HG03097 (cell line): Measurements from ENCODE around the gene ATXN10.

ENCODE experiments used
- ATAC-seq: cut with Tn5 transposase; IDR thresholded peaks from one replicate; pipeline ENCODE4 v1.9.1; 2021; ENCODE audit not compliant: unreplicated experiment, low FRiP score

ATXN10 gene

DNA sequence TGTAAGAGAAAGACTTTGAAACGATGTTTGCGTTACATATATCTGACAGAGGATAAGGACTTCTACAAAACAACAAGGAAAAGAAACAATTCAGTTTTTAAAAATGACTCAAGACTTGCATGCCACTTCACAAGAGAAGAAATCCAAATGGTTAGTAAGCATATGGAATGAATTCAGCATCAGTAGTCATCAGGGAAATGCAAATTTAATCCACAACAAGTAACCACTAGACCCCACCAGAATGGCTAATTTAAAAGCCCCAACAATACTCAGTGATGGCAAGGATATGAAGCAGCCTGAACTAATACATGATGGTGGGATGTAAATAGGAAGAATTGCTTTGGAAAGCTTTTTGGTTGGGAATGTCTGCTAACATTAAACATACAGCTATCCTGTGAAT lies 142.6 kb downstream of the ATXN10 start:
- no peak for ATAC-seq

DNA sequence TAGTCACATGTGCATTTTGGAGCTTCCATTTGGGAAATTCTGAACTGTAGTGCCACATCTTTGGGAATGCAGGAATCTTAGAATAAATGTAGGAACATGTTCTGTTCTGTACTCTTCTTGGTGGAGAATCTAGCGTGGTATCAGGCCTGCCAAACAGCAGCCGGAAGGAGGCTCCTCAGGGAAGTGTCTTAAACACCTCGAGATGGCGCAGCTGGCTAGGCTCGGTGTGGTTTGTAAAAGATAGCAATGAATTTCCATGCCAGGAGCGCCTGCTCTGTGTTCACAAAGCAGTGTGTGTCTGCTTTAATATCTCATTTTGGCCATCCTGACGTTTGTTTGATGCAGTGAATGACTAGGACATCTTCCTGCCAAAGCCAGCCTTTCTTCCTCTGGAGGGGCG lies 145.1 kb downstream of the ATXN10 start:
- no peak for ATAC-seq

DNA sequence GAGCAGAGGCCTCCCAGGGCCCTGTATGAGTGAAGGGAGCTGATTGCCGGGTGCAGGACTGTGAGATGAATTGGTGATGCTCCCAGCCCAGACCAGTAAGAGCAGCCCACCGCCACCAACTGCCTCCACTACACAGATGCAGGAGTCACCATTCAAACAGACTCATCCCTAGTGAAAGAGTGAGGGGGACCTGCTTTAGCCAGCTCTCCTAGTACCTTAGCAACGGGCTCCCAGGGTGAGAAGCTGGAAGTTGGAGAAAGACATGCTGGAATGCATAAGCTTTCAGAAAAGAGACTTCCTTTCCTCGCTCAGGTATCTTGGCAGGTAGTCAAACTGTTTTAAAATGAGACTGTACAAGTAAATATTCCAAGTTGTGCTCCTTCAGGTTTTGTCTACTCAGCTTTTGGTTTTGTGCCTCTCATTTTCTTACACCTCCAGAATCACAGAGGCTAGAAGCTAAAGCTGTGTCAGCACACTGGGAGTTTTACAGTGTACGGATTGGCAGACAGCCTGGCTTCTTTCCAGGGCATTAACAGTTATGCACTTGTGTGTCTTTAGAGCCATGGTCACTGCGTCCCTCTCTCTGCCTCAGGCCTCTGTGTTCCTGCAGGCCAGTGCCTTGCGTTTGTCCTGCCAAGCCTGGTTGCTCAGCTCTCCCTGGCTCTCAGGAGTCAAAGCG lies 146.2 kb downstream of the ATXN10 start:
- no peak for ATAC-seq

DNA sequence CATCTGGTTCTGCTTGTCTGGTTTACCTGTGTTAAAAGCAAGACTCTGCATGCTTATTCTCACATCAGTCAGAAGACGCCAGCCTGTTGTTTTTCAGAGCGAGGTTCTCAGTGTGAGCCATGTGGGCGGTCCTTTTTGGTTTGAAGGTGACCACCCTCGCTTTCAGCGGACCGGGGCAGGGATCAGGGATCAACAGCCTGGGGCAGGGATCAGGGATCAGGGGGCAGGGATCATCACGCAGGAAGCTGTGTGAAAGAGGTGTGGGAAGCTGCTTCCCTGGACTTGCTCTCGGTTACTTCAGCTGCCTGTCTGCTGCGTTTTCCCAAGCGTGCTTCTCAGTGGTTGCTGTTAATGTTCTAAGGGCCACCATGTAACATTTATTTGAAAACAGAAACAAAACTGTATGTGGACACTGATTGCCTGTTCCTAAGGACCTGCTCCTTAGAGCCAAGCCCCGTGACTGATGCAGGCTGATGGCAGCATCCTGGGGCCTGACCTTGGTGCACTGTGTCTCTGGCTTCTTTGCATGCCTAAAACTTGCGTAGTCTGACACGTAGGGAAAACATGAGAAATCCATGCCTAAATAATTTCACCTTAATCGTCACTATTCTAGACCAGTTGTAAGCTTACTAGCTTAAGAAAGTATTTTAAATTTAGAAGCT lies 146.9 kb downstream of the ATXN10 start:
- ATAC-seq: no peak

DNA sequence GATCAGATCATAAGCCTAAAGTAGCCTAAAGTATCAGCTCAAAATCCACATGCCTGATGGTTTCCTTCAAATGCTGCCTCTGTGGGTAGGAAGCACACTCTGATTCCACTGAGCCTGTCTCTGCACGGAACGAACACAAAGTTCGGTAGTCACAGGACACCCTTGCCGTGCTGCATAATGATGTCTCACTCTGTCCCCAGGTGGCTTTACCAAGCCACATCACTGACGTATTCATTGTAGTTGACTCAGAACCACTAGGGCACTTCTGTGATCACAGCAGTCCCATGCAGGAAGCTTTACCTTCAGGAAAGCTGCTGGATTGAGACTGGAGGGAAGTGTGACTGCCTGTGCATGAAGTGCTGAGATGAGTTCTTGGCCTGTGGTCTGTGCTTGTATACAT lies 147.7 kb downstream of the ATXN10 start:
- ATAC-seq: no peak

DNA sequence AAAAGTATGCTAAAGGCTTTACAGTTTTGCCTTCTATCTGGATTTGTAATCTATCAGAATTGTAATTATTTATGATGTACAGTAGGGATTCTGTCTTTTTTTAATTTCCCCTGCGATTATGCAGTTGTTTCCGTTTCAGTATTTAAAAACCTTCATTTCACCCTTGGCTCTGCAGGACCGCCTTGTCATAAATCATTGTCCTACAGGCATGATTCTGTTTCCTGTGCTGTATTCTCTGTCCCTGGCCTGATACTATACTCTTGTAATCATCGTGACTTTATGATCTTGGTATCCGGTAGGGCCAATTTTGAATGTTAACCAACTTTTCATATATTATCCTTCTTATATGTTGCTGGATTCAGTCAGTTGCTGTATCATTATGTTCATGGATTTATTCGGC lies 151.7 kb downstream of the ATXN10 start:
- no peak for ATAC-seq

DNA sequence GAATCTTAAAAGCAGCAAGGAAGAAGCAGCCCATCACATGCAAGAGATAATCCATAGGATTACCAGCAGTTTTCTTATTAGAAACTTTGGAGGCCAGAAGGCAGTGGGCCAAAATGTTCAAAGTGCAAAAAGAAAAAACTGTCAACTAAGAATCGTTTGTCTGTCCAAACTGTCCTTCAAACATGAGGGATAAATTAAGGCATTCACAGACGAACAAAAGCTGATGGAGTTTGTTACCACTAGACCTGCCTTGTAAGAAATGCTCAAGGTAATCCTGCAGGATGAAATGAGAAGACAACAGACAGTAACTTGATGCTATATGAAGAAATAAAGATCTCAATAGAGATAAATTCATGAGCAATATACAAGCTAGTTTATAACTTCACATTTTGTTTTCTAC lies 154.9 kb downstream of the ATXN10 start:
- no peak for ATAC-seq

DNA sequence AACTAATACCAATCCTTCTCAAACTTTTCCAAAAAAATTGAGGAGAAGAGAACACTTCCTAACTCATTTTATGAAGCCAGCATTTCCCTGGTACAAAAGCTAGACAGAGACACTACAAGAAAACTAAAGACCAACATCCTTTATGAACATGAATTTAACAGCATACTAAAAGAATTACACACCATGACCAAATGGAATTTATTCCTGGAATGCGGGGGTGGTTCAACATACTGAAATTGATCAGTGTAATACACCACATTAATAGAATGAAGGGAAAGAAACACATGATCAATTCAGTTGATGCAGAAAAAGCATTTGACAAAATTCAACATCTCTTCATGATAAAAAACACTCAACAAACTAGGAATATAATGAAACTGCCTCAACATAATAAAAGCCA lies 157.2 kb downstream of the ATXN10 start:
- ATAC-seq: no peak

DNA sequence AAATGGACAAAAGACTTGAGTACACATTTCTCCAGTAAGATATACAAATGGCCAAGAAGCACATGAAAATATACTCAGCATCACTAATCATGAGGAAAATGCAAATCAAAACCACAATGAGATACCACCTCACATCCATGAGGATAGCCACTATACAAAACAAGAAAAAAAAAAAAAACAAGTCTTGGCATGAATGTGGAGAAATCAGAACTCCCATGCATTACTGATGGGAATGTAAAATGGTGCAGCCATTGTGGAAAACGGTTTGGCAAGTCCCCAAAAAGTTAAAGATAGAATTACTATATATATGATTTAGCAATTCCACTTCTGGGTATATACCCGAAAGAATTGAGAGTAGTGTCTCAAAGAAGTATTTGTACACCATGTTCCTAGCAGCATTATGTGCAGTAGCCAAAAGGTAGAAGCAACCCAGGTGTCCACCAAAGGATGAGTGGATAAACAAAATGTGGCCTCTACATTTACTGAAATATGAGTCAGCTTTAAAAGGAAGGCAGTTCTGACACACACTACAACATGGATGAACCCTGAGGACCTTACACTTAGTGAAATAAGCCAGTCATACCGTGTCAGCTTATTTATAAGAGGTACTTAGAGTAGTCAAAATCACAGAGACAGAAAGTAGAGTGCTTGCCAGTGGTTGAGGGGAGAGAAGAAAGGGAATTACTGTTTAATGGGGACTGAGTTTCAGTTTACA lies 159.1 kb downstream of the ATXN10 start:
- no peak for ATAC-seq

DNA sequence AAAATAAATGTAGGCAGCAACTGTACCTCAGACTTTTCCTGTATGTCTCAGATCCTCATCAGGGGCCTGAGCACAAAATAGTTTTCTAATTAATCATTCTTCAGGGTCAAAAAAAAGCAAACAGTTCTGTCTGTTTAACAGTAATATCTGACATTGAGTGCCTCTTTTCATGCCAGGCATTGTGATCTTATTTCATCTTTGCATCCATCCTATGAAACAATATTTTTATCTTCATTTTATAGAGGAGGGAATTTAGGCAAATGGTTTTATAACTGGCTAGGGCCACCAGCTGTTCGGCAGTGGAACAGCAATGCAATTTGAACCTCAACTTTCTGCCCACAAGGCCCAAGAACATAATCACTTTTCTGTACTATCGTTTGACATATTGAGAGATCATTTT lies 159.8 kb downstream of the ATXN10 start:
- no peak for ATAC-seq

DNA sequence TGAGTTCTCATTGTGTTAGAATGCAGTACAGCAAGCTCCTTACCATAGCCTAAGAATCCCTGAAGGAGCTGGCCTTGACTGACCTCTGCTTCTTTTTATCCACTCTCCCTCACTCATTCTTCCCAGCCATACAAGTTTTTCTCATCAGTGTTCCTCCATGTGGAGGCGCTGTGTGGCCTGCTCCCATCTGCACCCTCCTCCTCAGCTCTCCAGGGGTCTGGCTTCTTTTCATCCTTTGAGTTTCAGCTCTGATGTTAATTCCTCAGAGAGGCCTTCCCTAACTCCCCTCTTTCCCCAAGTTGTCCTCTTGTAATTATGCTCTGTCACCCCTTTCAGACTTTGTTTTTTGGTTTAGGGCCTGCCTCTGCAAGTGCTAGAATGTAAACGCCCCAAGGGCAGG lies 160.5 kb downstream of the ATXN10 start:
- ATAC-seq: no peak

DNA sequence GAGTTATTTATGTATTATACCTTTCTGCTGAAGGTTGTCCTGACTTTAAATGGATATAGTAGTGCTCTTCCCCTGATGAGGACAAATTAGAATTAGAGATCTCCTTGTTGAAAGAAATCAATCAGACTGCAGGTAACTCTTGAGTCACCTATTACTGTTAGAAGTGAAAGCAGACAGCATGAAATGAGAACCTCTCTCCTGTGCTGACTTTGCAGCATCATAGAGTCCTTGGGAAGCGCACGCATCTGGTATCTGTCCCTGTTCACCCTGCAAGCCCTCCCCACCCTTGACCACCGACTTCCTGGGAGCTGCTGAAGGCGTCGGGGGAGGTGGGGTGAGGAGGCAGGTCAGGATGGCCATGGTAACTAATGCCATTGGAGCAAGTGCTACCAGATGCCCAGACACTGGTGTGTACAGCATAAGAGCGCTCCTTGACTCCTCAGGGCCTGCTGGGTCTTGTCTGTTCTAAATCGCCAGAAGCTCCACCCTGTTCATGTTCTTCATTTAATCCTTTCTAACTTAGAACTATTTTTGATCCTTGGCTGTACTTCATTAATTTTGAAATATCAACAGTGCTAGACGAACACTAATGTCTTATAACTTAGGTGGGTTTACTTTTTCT lies 161.4 kb downstream of the ATXN10 start:
- ATAC-seq: no peak

DNA sequence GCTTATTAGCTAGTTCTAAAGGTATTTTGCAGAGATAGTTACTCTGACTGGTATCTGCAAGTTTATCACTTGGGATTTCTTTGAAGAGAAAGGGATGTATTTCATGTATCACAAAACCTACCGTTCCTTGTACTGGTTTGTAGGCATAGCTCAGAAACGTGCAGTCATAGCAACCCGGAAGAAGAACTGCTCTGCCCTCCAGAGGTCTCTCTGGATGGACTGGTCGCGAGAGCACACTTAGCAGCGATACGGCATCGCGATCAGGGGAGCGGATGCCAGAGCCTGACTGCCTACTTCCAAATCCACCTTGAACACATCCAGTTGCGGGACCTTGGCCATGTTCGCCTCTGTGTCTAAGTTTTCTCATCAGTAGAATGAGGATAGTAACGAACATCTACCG lies 162.0 kb downstream of the ATXN10 start:
- no peak for ATAC-seq

DNA sequence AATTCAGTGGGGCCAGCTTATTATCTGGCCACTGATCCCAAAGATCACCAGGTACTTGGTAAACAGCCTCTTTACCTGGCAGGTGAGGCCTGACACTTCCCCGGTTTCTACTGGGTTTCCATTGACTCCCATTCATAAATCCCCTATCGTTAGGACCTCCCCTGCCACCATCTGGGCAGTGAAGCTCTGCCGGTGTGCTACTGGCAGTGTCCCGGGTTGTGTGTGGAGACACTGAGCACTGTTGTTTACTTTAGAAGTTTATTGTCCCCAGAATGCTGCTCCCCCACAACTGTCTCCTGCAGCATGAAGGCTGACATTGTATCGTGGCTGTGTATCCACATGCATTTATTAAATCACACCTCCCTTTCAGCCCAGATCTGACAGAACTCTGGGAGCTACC lies 162.6 kb downstream of the ATXN10 start:
- no peak for ATAC-seq

DNA sequence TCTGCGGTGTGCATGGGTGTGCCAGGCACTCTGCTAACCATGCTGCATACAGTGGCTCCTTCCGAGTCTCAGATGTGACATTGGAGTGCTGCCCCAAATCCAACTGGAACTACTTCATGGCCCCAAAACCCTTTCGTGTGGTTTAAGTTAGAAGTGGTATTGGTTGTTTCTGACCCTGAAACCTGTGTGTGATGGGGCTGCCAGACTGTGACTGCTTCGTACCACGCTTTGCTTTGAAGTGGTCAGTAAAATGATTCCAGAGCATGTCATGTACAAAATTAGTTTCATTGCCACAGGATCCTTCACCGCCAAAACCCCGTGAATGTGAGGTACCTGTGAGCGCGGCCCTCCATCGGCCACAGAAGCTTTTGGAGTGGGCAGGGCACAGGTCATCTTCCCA lies 163.2 kb downstream of the ATXN10 start:
- ATAC-seq: no peak

DNA sequence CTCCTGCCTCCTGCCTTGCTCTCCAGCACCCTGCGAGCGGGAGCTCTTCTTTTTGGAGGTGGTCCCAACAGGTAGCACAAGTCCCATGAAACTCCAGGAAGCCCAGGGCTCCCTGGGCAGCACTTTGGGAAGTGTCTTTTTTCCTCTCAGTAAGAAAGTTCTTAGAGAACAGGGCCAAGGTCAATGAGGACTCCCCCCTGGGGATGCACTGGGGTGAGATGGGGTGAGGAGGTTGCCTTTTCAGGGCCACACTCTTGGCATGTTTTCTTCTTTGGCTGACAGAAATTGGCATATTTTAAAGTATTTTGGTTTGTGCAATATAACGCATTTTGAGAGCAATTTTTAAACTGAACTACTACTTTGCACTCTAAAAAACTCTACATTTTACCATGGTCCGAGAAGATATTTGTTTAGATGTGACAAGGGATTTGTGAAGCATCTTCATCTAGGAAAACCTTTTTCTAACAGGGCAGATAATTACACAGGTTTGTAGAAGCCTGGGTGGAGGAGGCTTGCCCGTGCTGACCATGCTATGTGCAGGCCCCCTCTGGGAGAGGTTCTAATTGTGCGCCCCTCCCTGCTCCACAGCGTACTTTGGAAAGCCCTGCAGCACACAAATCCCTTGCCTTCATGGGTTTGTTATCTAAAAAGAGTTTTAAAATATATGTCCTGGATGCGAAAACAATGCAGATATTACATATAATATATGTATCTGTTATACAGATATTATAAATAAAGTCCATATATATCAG lies 165.0 kb downstream of the ATXN10 start:
- ATAC-seq: no peak

DNA sequence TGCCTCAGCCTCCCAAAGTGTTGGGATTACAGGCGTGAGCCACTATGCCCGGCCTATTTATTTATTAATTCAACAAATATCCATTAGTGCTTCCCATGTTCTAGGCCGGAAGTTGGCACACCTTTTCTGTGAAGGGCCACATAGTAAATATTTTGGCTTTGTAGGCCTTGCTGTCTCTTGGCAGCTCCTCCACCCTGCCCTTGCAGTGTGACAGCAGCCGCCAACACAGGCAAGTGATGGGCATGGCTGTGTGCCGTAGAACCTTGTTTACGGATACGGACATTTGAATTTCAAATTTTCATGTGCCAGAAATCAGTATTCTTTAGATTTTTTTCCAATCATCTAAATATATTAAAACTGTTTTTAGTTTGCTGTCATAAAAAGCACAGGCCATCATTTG lies 165.9 kb downstream of the ATXN10 start:
- no peak for ATAC-seq

DNA sequence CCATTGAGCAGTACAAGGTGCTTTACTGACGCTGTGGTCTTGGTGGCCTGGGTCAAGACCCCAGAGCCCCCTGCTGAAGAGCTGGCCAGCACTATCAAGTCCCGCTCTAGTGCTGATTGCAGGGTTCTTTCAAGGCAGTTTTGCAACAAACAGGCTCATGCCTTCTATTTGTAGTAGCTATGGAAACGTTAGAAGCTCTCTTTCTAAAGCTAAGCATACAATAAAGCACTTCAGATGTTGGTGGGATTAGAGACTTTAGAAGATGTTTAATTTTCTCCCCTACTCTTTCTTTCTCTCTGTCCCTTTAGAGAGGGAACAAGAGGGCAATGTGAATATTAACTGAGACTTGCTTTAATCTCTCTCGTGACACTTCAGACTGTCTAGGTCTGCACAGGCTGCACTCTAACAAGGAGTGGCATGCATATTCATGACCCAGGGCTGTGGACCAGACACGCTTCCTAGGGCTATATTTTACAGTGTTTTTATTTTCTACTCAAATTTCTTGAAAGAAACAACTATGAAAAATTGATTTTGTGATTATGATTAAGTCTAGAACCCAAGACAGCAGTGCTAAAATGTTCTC lies 166.8 kb downstream of the ATXN10 start:
- no peak for ATAC-seq

DNA sequence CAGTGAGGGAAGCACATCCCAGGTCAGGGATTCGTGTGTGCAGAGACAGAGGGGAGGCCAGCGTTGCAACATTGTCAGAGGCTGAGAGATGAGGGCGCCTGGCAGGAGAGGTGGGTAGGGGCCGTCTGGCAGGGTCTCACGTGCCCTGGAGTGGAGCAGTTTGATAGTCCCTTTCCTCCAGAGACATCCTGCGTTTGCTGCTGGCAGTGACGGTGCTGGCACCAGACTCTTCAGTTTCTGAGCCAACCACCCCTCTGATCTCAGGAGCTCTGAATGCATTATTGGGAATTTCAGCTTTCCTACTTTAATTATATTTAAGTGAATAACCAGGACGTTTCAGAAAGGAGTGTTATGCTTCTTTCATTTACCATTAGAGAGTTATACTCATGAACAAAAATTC lies 168.8 kb downstream of the ATXN10 start:
- ATAC-seq: no peak

DNA sequence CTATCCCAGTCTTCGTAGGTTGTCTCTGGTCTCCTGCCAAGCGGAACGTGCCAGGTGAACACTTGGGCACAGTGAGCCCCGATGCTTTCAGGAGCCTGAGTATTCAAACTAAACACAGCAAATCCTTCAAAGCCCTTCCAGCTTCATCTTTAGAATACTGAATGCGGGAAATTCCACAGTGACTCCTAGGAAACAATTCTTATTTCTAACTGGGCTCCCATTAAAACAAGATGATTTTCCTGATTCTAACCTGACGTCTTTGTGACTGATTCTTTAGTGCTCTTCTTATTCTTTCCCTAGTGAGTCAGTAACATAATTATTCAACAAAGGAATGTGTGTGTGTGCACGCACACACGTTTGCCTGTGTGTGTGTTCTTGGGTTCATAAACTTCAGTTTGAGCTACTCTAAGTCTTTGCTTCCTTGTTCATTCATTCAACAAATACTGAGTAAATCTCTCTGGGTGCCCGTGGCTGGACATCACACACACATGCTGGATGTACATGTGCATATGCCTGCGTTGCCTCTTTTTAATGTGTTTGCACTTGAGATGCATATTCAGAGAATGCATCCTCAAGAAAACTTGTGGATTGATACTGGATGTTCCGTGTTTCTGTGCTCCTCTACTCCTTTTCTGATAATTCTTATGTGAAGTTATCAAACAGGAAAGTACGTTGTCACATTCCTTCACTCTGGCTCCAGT lies 170.8 kb downstream of the ATXN10 start:
- ATAC-seq: no peak
